MV-4-11 (cell line): ENCODE results near the gene RSPRY1.
"Not testable (repeated sequence)": the region's sequence is repeated elsewhere in the genome, so short reads cannot be mapped to it uniquely, and the experiment has no call there.

Source experiments
- DNase-seq: peaks from one replicate; lab custom pipeline; 2025; lab: John Stamatoyannopoulos, UW

RSPRY1 gene

DNA sequence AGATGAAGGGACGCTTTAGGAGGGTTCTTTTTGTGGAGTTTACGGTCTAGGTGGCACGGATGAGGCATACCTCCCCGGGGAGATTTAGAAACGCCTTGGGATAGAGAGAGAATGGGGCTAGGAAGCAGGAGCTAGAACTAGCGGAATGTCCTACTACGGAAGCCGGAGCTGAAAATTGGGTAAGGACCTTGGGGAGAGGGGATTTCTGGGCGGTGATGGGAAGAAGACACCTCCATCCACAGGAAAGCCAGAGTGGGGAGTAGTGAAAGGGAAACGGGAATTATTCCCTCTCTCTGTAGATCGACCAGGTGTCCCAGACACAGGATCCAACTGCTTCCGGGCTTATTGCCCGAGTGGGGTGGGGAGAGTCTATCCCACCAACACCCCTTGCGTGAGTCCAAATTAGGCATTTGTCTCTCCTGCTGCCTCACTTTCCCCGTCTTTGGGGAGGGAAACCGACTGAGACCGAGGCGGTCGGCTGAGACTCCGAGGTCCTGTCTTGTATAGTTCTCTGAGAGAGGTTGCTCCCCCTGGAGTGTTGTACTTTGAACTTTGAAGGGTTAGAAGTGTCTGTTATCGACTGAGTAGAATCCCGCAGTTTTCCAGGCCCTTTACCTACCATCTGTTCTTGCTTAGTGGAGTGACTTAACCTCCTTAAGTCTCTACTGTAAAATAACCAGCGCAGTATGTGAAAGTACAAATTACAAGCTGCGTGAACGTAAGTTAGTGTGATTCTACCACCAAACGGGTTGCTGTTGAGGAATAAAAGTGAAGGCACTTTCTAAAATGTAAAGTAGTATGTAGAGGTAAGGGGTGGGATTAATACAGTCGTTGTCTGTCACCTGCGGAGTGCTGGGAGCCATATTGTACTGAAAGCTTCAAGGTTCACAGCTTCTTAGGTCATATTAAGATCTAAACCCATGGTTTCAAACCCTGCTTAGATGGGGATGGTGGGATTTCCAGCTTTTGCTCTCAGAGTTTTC is 1.0 kb downstream of the RSPRY1 start:
- DNase-seq: peak; percentile 8

- DNase-seq: not testable (repeated sequence)
Measured at GRCh38 chr16:57187902-57188710, 2.0 kb downstream of the RSPRY1 start.

DNA sequence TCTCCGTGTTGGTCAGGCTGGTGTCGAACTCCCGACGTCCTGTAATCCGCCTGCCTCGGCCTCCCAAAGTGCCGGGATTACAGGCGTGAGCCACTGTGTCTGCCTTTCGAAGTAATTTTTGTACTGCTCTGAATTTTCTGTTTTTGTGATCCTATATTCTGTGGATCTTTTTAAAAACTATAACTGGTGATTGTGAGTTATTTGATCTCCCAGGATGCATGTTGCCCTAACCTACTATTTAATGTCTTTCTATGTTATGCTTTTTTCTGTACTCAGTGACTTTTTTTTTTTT is 2.5 kb downstream of the RSPRY1 start:
- DNase-seq: no peak

GRCh38 chr16:57189527-57189926 is 3.4 kb downstream of the RSPRY1 start:
- DNase-seq: not testable (repeated sequence)

GRCh38 chr16:57190136-57190535 is 4.0 kb downstream of the RSPRY1 start:
- DNase-seq: no peak

DNA sequence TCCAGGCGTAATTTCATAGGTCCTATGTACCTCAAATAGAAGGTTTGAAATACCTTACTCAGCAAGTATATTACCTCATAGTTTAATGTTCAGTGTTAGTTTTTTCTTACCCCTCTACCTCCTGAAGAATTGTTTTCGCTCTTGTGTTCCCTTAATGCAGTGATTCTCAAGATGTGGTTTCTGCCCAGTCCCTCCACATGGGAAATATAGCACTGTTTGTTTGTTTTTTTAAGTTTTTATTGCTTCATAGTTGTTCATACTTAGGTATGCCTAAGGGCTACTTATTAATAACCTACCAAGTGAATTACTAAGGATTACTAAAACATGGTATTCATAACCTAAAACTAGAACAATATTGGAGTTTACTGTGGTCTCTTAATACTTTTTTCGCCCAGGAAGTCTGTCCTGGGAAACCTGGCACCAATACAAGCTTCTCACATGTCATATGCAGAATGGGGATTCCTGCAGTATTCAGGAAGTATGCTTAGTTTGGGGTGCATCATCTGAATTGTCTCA is 5.0 kb downstream of the RSPRY1 start:
- no peak for DNase-seq

DNA sequence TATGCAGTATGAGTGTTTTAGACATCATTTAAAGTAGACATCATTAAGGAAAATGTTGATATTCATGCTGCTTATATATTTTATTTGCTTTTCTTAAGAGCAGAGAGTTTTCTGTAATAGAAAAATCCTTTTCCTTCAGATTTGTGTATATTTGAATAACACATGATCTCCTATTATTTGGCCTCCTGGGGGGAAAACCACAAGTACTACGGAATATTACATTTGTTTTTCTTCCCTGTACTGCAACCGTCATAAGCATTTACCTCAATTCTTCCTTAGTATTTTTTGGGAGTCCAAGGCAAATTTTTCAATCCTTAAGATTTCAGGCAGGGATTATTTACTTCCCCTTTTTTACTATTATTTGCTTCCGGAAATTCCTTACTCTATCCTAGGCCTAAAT is 6.0 kb downstream of the RSPRY1 start:
- no peak for DNase-seq

- no peak for DNase-seq
Measured at GRCh38 chr16:57192720-57193486, 6.8 kb downstream of the RSPRY1 start.

- DNase-seq: no peak
Measured at GRCh38 chr16:57194512-57194911, 8.4 kb downstream of the RSPRY1 start.

DNA sequence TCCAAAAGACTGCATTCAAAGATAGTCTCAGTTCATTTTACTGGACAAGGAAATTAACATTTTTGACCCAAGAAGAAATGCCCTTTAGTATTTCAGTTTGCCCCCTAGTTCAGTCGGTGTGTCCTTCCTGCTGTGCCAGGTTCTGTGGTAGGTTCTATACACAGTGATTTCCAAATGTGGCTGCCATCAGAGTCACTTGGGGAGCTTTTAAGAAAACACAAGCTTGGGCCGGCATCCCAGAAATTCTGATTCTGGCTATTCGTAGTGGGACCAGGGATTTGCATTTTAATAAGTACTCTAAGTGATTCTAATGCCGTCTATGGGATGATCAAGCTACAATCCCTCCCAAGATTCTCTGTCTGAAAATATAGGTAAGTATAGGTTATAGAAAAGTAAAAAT is 10.2 kb downstream of the RSPRY1 start:
- no peak for DNase-seq

DNA sequence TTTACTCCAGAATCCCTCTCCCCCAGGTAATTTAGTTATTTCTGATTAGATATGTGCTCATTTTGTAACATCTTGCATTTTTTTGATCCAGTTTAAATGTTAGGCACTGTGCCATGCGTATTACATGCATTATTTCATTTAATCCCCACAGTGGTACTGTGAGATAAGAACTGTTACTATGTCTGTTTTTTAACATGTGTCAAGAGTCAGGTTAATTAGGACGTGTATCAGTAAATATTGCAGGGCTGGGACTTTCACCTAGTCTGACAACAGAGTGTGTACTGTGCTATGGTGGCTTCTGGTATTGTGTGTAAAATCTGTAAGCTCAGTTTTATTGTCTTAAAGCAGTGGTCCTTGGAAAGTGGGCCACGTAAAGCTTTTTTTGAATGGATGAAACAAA is 10.6 kb downstream of the RSPRY1 start:
- DNase-seq: no peak

GRCh38 chr16:57200321-57200720 is 14.2 kb downstream of the RSPRY1 start:
- not testable (repeated sequence) for DNase-seq

- DNase-seq: not testable (repeated sequence)
Measured at GRCh38 chr16:57200926-57201325, 14.8 kb downstream of the RSPRY1 start.

DNA sequence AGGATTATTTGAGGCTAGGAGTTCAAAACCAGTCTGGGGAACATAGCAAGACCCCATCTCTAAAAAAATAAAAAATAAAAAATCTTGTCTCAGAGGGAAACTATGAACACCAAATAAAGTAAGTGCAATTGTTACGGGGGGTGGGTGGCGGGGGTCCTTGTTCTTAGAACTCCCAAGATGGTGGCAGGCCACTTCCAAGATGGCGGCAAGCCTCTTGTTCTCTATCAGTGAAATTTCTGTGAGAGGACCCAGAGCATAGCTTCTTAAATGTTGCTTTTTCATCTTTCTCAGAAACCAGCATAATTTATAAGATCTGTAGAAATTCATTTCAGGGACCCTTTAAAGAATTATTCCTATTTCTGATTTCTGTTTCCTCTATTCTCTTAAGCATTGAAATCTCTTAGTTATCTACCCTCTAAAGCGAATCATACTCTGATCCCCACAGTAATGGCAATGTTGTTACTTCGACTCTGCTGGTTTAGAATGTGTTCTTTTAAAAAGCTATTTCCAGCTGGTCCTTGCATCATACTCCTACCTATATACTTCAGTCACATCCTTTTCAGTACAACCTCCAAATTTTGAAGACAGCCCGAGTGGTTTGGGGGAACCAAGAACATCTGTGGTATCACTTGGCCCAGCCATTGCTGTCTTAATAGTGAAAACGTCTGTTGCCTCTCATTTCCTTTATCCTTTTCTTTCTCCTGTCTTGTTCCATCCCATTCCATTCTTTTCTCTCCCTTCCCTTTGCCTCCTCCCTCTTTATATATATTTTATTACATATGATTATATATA is 16.2 kb downstream of the RSPRY1 start:
- DNase-seq: no peak

DNA sequence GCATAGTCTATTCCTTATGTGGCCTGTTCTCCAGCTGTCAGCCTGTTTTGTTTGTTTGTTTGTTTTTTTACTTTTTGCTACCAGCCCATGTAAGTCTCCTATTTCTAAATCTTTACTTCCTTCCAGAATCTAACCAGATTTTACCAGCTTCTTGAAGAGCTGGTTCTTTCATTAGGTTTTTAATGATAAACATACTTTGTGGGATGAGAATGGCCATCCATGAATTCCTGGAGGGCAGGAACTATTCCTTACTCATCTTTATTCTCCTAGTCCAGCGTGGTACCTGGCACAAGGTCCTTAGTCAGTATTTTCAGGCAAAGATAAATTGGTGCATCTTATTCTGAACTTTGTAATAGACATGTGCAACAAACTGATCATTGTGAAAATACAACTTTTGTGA is 17.3 kb downstream of the RSPRY1 start:
- no peak for DNase-seq

- no peak for DNase-seq
Measured at GRCh38 chr16:57204675-57205074, 18.5 kb downstream of the RSPRY1 start.

DNA sequence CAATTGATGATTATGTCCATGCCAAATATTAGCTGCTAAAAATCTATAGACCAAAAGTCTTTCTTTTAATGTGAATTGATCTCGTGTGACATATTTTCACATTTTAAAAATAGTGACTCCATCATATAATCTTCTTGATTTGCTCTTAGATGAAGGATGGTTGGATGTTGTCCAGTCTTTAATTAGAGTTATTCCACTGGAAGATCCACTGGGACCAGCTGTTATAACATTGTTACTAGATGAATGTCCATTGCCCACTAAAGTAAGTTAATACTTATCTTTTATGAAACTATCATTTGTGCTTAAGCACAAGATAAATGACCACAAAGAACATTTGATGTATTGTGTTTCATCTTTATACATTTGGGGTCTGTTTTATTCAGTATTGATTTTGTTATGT is 22.8 kb downstream of the RSPRY1 start:
- no peak for DNase-seq

- DNase-seq: no peak
Measured at GRCh38 chr16:57209780-57210179, 23.7 kb downstream of the RSPRY1 start.

DNA sequence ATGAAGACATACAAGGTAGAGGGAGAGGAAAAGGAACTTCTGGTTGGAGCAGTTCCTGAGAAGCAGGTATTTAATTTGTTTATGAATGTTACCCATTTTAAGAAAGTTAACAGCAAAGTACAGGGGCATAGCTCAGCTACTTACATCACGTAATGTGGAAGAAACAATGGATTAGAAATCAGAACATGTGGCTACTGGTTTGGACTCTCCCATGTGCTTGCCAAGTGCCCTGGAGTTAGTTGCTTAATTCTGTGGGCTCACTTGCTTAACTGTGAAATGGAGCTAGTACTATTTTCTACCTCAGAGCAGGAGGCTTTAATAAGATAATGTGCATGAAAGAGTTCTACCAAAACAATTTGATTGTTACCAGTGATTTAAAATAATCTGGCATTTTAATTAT is 27.3 kb downstream of the RSPRY1 start:
- DNase-seq: peak; percentile 4

DNA sequence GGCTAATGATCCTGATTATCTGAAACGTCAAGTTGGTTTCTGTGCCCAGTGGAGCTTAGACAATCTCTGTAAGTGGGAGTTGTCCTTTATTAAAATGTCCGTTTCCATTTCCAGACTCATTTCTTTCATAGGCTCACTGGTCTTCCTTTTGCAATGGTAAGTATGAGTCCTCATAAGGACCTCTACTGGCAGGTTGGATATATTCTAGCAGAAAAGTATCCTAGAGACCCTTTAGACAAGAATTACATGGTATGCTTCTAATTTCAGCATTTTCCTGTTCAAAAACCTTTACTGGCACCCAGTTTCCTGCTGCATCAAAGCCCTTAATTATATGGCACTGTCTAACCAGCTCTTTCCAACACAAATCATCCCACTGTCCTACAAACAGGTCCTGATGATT is 30.8 kb downstream of the RSPRY1 start:
- DNase-seq: no peak

DNA sequence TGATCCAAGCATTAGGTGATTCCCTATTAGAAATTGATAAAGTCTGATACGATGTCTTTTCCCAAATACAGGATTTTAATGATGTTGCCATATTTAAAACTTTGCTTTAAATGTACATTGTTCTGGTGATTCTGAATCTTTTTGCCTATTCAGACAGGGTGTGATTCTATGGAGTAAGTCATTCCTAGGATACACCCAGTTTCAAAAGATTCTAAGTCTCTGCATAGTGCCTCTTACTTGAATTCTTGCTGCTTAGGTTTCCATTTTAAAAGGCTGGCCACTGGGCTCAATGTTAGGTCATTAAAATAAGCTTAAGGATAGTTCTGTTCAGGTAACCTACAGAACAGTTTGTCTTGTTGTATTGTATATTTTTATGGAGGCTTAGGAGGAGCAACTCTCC is 36.9 kb downstream of the RSPRY1 start:
- no peak for DNase-seq
